PC-3 (cell line): ENCODE results near the gene SDK1.

Source experiments
- EZH2 ChIP-seq: fragments of 300-600 bp; sonication (generic); IDR thresholded peaks from one replicate; pipeline ENCODE4 v1.6.1; 2017; ENCODE audit warnings: antibody characterized with exemption, mild to moderate bottlenecking, low read length; ENCODE audit not compliant: unreplicated experiment
- TF ChIP-seq, protein P1 (sequence below): fragments of 300-600 bp; sonication (generic); conservative IDR thresholded peaks from 2 replicates; pipeline ENCODE4 v1.5.1; 2017; ENCODE audit warnings: antibody characterized with exemption, low read depth, mild to moderate bottlenecking, low read length

DNA sequence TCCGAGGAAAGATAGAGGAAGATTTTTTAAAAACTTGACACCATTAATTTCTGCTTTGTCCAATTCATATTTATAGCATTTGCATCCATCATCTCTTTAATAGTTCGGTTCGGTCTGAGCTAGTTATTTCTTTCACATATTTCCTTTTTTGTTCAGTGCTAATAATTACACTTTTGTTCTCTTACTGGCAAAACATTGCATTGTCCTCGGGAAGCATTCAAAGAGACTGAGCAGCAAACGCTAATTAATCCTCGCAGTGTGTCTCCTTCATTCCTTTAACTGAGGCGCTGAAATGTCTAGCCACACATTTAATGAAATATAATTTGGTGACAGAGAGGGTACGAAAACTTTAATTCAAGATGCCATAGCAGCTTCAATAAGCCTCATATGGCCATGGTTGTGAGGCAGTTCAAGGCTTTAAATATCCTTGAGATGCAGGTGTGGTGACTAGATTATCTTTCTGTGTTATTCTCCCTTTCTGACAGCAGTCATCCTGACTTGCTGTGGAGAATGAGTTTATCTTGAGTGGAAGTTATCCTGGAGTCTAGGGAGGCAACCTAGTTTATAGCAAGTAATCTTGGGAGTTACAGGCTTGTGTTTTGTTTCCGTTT is 431.4 kb downstream of the SDK1 start:
- TF ChIP-seq, protein P1, sequence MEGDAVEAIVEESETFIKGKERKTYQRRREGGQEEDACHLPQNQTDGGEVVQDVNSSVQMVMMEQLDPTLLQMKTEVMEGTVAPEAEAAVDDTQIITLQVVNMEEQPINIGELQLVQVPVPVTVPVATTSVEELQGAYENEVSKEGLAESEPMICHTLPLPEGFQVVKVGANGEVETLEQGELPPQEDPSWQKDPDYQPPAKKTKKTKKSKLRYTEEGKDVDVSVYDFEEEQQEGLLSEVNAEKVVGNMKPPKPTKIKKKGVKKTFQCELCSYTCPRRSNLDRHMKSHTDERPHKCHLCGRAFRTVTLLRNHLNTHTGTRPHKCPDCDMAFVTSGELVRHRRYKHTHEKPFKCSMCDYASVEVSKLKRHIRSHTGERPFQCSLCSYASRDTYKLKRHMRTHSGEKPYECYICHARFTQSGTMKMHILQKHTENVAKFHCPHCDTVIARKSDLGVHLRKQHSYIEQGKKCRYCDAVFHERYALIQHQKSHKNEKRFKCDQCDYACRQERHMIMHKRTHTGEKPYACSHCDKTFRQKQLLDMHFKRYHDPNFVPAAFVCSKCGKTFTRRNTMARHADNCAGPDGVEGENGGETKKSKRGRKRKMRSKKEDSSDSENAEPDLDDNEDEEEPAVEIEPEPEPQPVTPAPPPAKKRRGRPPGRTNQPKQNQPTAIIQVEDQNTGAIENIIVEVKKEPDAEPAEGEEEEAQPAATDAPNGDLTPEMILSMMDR: no peak
- TF ChIP-seq EZH2: no peak
